Prostate gland (tissue), 2 donors: ENCODE results near the gene GRID1.

Source experiments
- CTCF ChIP-seq, 4 experiments: fragments of 200-600 bp in 2 of 4; fragments of 450-650 bp in 2 of 4; sonication (generic) in 2 of 4; IDR thresholded peaks; 1 replicate in 3 of 4; 2 replicates in 1 of 4; pipeline ENCODE4 v1.5.1; 2016 to 2019; ENCODE audit warnings: antibody characterized with exemption in 4 of 4, mild to moderate bottlenecking in 2 of 4, moderate library complexity in 2 of 4
- POLR2A ChIP-seq: fragments of 450-650 bp; IDR thresholded peaks from one replicate; pipeline ENCODE4 v1.6.1; 2016; ENCODE audit warnings: antibody characterized with exemption, mild to moderate bottlenecking
- POLR2AphosphoS5 ChIP-seq: sonication (generic); formaldehyde crosslinking; IDR thresholded peaks from one replicate; pipeline ENCODE4 v1.6.1; 2017; ENCODE audit warnings: antibody characterized with exemption

- TF ChIP-seq CTCF (IDR thresholded peaks at IDR 0.05) (no peak), POLR2AphosphoS5 (no peak), POLR2A (no peak)
Measured at GRCh38 chr10:86316274-86316835, 50.2 kb downstream of the GRID1 start.
